Smooth muscle cell (in vitro differentiated cells): ENCODE data around the gene GABRQ. TPM values are rescaled to one million over a fixed set of nuclear protein-coding genes. Genes with fewer than 3 reads are reported as not detected.

Experiments
- DNase-seq: peaks from one replicate; lab custom pipeline; 2025; ENCODE audit not compliant: unreplicated experiment; lab: John Stamatoyannopoulos, UW
- H2AFZ ChIP-seq: fragments of 200-600 bp; sonication (generic); 2 replicates; pipeline ENCODE4 v1.6.0; 2016; ENCODE audit warnings: antibody characterized with exemption, low read depth, mild to moderate bottlenecking
- H3F3A ChIP-seq: fragments of 200-600 bp; sonication (generic); 2 replicates; pipeline ENCODE4 v1.6.0; 2017; ENCODE audit warnings: antibody characterized with exemption, low read depth
- H3K27ac ChIP-seq: fragments of 200-600 bp; sonication (generic); 2 replicates; pipeline ENCODE4 v1.5.1; 2016; ENCODE audit warnings: low read depth, mild to moderate bottlenecking
- H3K27me3 ChIP-seq: fragments of 200-600 bp; sonication (generic); 2 replicates; pipeline ENCODE4 v1.6.1; 2016; ENCODE audit warnings: low read depth, mild to moderate bottlenecking
- H3K36me3 ChIP-seq: fragments of 200-600 bp; sonication (generic); 2 replicates; pipeline ENCODE4 v1.5.1; 2016; ENCODE audit warnings: low read depth
- H3K4me1 ChIP-seq: fragments of 200-600 bp; sonication (generic); 2 replicates; pipeline ENCODE4 v1.5.1; 2016; ENCODE audit warnings: low read depth
- H3K4me2 ChIP-seq: fragments of 200-600 bp; sonication (generic); 2 replicates; pipeline ENCODE4 v1.6.0; 2016; ENCODE audit warnings: mild to moderate bottlenecking
- H3K4me3 ChIP-seq: fragments of 200-600 bp; sonication (generic); 2 replicates; pipeline ENCODE4 v1.5.1; 2016; ENCODE audit warnings: mild to moderate bottlenecking
- H3K79me2 ChIP-seq: fragments of 200-600 bp; sonication (generic); 2 replicates; pipeline ENCODE4 v1.6.0; 2016; ENCODE audit warnings: low read depth, mild to moderate bottlenecking
- H3K9ac ChIP-seq: fragments of 200-600 bp; sonication (generic); 2 replicates; pipeline ENCODE4 v1.6.0; 2016; ENCODE audit warnings: low read depth
- H3K9me3 ChIP-seq: fragments of 200-600 bp; sonication (generic); replicated peaks from 2 replicates; pipeline ENCODE4 v1.5.1; 2016; ENCODE audit warnings: low read depth
- H4K20me1 ChIP-seq: fragments of 200-600 bp; sonication (generic); 2 replicates; pipeline ENCODE4 v1.6.0; 2016; ENCODE audit warnings: low read depth
- WGBS: methylation state at CpG from one replicate; pipeline ENCODE4 v1.1.7; 2016; ENCODE audit warnings: low lambda C conversion rate; 5-methylcytosine and 5-hydroxymethylcytosine counted together
- polyA plus RNA-seq: library from polyadenylated mRNA; unstranded; fragments of >200 nt; fragmentation: Nextera tagmentation; extraction: Ambion mirVana; gene quantifications from 2 replicates; pipeline ENCODE4 v1.2.1, GENCODE V29; 2016
- total RNA-seq: library from RNA; depleted of rRNA; stranded (reverse); fragments of >200 nt; gene quantifications from 2 replicates; pipeline ENCODE4 v1.2.3, GENCODE V29; 2014
- TF ChIP-seq, protein P1 (sequence below): fragments of 200-600 bp; sonication (generic); IDR thresholded peaks from 2 replicates; pipeline ENCODE4 v1.5.1; 2017; ENCODE audit warnings: borderline replicate concordance, mild to moderate bottlenecking, antibody characterized with exemption; ENCODE audit not compliant: insufficient read depth, poor library complexity, severe bottlenecking

GABRQ gene
- total and polyA plus RNA-seq, 2 experiments from 2014 or later, result 1.3 to 2.7 TPM

DNA sequence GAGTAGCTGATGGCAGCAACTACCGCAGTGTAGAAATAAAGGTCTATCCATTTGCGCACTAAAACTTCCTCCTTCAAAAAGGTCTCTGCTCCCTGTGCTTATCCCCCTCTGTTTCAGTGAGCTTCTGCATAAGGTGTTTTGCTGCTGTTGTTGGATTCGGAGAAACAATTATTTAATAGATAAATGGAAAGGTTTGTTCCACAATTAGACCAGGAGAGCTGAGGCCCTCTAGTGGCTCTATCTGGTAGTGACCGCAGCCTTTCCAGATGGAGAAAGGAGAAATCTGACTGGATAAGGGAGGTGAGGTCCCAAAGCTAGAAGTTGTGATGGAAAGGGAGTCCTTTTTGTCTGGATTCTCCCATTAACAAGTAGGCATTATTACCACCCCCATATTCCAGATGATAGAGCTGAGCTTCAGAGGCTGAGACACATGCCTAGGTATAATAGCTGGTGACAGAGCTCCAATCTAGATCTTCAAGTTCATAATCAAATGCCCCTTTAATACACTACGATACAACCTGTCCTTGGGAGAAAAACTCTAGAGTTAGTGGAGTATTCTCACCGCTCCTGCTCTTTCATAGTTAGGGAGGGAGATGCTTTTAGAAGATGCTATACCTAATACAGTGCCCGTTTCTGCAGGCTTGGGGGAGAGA, 5.1 kb upstream of the GABRQ start:
- H3K27me3 ChIP-seq, result no peaks in the 10 kb centered on the region
- no peaks in the 10 kb centered on the region for H3K9me3 ChIP-seq
- H2AFZ ChIP-seq, result no peak overlapping the region
- no peaks in the 10 kb centered on the region for H3F3A ChIP-seq
- H4K20me1 ChIP-seq, result no peaks in the 10 kb centered on the region
- no peaks in the 10 kb centered on the region for H3K4me1 ChIP-seq
- peak; percentile 1 for DNase-seq
- 53% methylated on average over 7 of the region's 7 CpGs for WGBS
- TF ChIP-seq, protein P1, sequence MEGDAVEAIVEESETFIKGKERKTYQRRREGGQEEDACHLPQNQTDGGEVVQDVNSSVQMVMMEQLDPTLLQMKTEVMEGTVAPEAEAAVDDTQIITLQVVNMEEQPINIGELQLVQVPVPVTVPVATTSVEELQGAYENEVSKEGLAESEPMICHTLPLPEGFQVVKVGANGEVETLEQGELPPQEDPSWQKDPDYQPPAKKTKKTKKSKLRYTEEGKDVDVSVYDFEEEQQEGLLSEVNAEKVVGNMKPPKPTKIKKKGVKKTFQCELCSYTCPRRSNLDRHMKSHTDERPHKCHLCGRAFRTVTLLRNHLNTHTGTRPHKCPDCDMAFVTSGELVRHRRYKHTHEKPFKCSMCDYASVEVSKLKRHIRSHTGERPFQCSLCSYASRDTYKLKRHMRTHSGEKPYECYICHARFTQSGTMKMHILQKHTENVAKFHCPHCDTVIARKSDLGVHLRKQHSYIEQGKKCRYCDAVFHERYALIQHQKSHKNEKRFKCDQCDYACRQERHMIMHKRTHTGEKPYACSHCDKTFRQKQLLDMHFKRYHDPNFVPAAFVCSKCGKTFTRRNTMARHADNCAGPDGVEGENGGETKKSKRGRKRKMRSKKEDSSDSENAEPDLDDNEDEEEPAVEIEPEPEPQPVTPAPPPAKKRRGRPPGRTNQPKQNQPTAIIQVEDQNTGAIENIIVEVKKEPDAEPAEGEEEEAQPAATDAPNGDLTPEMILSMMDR, result peak; percentile 63
- no peaks in the 10 kb centered on the region for H3K79me2 ChIP-seq
- no peak overlapping the region for H3K4me2 ChIP-seq
- no peaks in the 10 kb centered on the region for H3K36me3 ChIP-seq
- no peak overlapping the region for H3K27ac ChIP-seq
- no peak overlapping the region for H3K4me3 ChIP-seq
- H3K9ac ChIP-seq, result no peak overlapping the region

DNA sequence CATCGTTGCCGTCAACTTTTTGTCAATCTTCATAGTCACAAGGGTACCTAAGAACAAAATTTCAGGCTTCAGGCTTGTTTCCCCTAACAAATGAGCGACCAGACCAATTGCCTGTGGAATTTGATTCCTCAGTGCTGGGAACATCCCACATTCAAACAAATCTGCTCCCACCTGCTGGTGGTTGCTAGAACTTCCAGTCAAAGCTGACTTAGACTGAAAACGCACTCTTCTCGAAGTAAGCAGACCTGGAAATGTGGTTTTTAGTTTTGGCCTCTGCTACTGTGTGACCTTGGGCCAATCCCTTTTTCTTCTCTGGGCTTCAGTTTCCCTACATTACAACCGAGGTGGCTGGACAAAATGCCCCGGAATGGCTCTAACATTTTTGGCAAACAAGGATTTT, 1.8 kb upstream of the GABRQ start:
- H3K9ac ChIP-seq, result no peak overlapping the region
- H2AFZ ChIP-seq, result no peak overlapping the region
- no peak overlapping the region for H3K27ac ChIP-seq
- H3F3A ChIP-seq, result no peaks in the 10 kb centered on the region
- H4K20me1 ChIP-seq, result no peaks in the 10 kb centered on the region
- TF ChIP-seq, protein P1, result peak; percentile 49
- no peaks in the 10 kb centered on the region for H3K4me1 ChIP-seq
- no peak overlapping the region for H3K4me2 ChIP-seq
- no peaks in the 10 kb centered on the region for H3K27me3 ChIP-seq
- 39% methylated on average over 7 of the region's 7 CpGs for WGBS
- DNase-seq, result no peak
- no peak overlapping the region for H3K4me3 ChIP-seq
- no peaks in the 10 kb centered on the region for H3K79me2 ChIP-seq
- no peaks in the 10 kb centered on the region for H3K36me3 ChIP-seq
- H3K9me3 ChIP-seq, result no peaks in the 10 kb centered on the region

DNA sequence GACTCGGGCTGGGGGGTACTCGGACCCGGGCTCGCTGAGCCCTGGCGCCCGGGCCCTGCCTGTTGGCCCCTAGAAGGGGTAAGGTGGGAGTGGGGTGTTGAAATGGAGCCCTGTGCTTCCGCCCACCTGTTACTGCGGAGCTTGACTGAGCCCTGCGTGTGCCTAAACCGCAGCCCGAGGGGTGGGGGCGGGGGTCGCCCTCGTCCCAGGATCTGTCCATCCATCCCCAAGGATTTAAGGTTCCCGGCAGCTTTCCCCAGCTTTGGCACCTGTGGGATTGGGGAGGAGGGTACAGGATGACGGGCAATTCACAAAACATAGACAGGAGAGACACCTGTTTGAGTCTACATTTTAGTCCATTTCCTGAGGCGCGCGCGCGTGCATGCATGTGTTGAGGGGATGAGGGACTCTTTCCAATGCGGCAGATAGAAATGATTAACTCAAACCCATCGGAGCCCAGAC, 779 bp downstream of the GABRQ start:
- Histone ChIP-seq H3K9me3 (no peaks in the 10 kb centered on the region), H3K79me2 (no peaks in the 10 kb centered on the region), H2AFZ (no peak overlapping the region), H3F3A (no peaks in the 10 kb centered on the region), H3K27me3 (no peaks in the 10 kb centered on the region), H3K27ac (no peak overlapping the region), H3K4me2 (peak overlapping the region; percentile 77), H4K20me1 (no peaks in the 10 kb centered on the region), H3K4me3 (peak overlapping the region; percentile 37), H3K36me3 (no peaks in the 10 kb centered on the region), H3K9ac (no peak overlapping the region), H3K4me1 (no peaks in the 10 kb centered on the region)
- DNase-seq, result no peak
- TF ChIP-seq, protein P1, result no peak
- WGBS, result 62% methylated on average over 23 of the region's 23 CpGs

DNA sequence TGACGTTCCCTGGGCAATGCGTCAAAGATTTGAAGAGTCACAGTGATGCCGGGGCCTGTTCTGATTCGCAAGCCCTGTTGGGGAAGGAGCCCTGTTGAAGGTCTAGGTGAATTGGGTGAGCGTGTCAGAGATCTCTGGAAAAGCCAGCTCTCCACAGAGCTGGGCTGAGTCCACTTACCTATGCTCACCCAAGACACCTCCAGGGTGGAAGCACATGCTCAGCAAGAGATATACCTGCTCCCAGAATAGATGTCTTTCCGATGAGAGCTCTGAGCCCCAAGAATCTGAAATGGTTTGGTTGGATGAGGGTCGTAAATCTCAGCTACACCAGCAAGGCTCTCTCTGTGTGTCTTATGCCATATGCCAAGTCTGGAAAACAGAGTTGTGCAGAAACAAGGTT, 1.7 kb downstream of the GABRQ start:
- Histone ChIP-seq H3K9me3 (no peaks in the 10 kb centered on the region), H3K36me3 (no peaks in the 10 kb centered on the region), H3K4me1 (no peaks in the 10 kb centered on the region), H3K4me2 (no peak overlapping the region), H3K79me2 (no peaks in the 10 kb centered on the region), H4K20me1 (no peaks in the 10 kb centered on the region), H3F3A (no peaks in the 10 kb centered on the region), H3K27me3 (no peaks in the 10 kb centered on the region), H2AFZ (no peak overlapping the region), H3K4me3 (no peak overlapping the region), H3K27ac (no peak overlapping the region), H3K9ac (no peak overlapping the region)
- WGBS, result 89% methylated on average over 7 of the region's 7 CpGs
- TF ChIP-seq, protein P1, result no peak
- DNase-seq, result no peak
